HG03565 (cell line): ENCODE data around the gene KDM1A.
"Not testable (repeated sequence)": the region's sequence is repeated elsewhere in the genome, so short reads cannot be mapped to it uniquely, and the experiment has no call there.

Source experiments
- ATAC-seq: cut with Tn5 transposase; IDR thresholded peaks from one replicate; pipeline ENCODE4 v1.9.1; 2021; ENCODE audit warnings: mild to moderate bottlenecking, moderate library complexity; ENCODE audit not compliant: unreplicated experiment

The KDM1A gene

GRCh38 chr1:23019094-23019862 is at the start of gene KDM1A:
KDM1A (plus strand) TSS chr1:23019468; CDS start chr1:23019597, 129 bp downstream.
- ATAC-seq, result peak; percentile 88

GRCh38 chr1:22970096-22970495 is 49.2 kb upstream of the KDM1A start:
- ATAC-seq, result no peak

DNA sequence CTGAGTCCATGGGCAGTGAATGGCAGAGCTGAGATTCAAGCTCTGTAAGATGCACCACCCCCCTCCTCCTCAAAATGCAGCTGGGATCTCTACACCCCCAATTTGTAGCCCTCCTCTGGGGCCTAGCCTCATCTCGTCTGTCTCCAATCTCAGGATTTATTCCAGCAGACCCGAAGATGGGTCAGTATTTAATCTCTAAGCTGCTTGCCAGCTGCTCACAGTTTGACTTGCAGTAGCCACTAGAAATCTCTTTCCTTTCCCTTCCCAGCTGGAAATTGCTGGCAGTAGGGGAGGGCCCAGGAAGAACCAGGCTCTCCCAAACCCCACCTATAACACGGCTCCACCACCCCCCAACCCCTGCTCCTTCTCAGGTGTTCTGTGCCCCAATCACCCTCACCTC is 48.1 kb upstream of the KDM1A start:
- no peak for ATAC-seq

DNA sequence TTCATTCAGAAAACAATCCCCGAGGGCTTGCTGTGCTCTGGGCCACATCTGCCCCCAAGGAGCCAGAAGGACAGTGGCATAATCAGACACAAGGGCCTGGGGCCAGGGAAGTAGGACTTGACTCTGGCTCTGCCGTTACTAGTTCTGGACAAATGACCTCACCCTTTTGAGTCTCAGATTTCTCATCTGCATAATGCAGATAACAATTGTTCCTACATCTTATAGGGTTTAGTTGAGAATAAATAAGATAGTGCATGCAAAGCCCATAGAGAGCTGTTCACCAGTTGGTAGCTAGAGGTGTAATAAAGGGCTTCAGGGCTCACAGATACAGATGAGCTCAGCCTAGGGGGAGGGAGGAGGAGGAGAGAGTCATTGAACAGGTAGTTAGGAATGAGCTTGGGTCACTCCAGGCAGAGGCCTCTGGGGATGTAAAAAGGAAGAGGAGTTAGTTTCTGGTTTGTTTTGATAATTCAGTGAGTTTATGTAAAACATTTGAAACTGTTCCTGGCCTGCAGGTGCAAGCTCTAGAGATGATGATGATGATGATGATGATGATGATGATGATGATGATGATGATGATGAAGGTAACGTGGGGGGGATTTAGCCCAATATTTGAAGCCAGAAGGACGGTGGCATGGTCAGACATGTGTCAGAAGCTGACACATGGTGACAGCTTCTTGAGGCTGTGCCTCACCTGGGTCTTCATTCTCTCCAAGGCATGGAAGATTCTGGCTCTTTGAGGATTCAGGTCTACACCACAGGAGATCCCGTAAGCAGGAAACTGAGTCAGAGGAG is 47.5 kb upstream of the KDM1A start:
- ATAC-seq, result no peak

DNA sequence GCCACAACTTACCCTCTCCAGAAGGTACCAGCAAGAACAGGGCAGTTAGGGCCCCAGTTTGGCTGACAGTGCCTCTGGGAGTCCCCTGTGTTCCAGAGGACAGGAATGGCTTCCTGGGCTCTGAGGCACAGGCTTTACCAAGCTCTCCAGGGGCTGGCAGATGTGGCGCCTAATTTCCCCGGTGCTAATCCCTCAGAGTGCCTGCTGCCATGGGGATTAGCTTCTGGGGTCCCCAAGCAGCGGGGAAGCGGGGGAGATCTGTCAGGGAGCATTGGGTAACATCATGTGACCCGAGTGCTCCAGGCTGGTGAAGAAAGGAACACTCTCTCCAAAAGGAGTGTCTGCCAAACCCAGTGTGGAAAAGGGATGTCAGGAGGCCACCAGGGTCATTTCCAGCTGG is 46.5 kb upstream of the KDM1A start, which contains the start of gene LACTBL1:
TSS of gene LACTBL1 (minus strand) at position 107 of the 400 bp plus-strand sequence. CDS start 550 bp downstream, outside the sequence.
- no peak for ATAC-seq

- ATAC-seq, result no peak
Observed at GRCh38 chr1:22975694-22976093, 43.6 kb upstream of the KDM1A start.

DNA sequence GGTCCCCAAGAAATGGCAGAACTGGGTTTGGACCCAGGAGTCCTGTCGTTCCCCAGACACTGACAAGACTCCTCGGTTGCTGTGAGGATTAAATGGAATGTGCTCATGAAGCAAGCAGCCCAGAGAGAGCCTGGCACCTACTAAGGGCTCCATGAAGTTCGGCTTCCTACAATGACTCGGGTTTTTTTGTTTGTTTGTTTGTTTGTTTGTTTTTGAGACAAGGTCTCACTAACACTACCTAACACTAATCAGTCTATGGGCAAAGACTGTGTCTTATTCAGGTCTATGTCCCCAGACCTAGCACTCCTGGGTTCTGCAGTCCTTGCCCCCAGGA is 43.2 kb upstream of the KDM1A start:
- ATAC-seq, result no peak

- ATAC-seq, result no peak
Observed at GRCh38 chr1:22976461-22977243, 42.6 kb upstream of the KDM1A start.

DNA sequence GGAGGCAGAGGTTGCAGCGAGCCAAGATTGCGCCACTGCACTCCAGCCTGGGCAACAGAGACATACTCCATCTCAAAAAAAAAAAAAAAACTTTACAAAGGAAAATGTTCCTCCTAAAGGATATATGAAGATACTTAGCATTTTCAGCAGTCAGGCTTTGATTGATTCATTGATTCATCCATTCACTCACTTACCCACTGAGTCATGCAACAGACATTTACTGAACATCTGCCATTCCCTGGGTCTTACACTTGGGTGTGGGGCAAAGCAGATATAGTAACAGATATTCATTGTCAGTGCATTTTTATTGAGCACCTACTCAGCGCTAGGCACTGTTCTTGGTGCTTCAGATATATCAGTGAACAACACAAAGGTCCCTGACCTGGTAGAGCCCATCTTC is 41.0 kb upstream of the KDM1A start:
- no peak for ATAC-seq

- not testable (repeated sequence) for ATAC-seq
Observed at GRCh38 chr1:22980471-22980790, 38.8 kb upstream of the KDM1A start.

DNA sequence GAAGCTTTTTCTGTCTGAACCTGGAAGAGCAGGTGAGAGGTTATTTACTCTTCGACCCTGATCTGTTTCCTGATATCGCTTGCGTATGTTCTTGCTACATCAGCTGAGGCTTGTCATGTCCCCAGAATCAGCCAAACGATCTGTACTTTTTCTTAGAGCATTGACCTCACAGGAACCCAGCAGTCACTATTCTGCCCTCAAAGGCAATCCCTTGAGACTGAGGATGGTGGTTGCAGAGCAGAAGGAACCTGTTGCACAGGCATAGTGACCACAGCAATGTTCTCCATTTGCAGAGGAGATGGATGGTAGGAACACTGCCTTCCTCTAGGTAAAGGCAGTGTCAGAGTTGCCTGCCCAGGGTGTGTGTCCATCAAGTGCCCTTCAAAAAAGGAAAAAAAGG is 35.3 kb upstream of the KDM1A start:
- ATAC-seq, result no peak

DNA sequence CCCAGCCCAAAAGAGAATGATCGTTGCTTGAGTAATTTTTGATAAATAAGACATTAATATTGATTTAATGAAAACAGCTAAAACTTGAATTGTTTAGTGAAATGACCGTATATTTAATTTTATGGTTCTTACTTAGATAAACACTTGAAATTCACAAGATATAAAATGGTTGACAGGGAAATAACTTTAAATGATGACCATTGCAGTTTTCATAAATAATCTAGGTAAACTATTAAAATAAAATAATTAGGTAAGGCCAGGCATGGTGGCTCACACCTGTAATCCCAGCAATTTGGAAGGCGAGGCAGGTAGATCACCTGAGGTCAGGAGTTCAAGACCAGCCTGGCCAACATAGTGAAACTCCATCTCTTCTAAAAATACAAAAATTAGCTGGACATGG is 26.9 kb upstream of the KDM1A start:
- not testable (repeated sequence) for ATAC-seq

GRCh38 chr1:22993220-22993795 is 26.0 kb upstream of the KDM1A start:
- not testable (repeated sequence) for ATAC-seq

GRCh38 chr1:22995774-22996173 is 23.5 kb upstream of the KDM1A start:
- ATAC-seq, result no peak

- ATAC-seq, result not testable (repeated sequence)
Observed at GRCh38 chr1:22997528-22997927, 21.7 kb upstream of the KDM1A start.

DNA sequence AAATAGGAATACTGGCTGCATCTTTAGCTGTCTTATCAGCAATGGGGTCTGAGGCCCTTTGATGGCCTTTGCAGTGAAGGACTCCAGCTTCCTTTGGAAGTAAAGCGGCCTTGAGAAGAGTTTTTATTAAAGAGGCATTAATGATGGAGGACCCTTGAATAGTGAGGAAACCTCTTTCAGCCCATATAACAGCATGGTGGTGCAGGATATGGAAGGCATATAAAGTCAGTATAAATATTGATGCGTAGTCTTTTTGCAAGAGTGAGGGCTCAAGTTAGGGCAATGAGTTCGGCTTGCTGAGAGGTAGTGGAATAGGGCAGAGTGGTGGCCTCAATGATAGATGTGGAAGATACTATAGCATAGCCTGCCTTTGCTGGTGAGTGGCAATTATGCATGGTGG is 19.1 kb upstream of the KDM1A start:
- ATAC-seq, result not testable (repeated sequence)

GRCh38 chr1:23002218-23002617 is 17.1 kb upstream of the KDM1A start:
- not testable (repeated sequence) for ATAC-seq

- no peak for ATAC-seq
Observed at GRCh38 chr1:23004112-23004511, 15.2 kb upstream of the KDM1A start.

DNA sequence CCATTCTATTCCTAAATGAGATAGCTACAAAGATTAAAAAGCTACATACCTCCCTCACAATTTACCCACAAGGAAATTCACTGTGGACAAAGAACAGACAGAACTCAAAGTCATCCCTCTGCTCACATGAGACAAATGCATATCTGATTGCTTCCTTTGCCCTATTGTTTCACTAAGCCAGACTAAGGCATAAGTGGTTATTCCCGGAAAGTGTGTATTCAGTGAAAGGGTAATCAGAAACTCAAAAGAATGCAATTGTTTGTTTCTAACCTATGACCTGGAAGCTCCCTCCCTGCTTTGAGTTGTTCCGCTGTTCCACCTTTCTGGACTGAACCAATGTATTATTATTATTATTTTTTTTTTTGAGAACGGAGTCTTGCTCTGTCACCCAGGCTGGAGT is 14.5 kb upstream of the KDM1A start:
- not testable (repeated sequence) for ATAC-seq

DNA sequence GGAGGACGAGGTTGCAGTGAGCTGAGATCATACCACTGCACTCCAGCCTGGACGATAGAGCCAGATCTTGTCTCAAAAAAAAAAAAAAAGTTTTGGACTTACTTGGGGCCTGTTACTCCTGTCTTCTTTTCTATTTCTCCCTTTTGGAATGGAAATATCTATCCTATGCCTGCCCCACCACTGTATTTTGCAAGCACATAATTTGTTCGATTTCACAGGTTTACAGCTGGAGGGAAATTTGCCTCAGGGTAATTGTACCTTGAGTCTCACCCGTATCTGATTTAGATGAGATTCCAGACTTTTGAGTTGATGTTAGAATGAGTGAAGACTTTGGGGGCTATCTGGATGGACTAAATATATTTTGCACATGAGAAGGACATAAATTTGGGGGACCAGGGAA is 12.2 kb upstream of the KDM1A start:
- ATAC-seq, result no peak

DNA sequence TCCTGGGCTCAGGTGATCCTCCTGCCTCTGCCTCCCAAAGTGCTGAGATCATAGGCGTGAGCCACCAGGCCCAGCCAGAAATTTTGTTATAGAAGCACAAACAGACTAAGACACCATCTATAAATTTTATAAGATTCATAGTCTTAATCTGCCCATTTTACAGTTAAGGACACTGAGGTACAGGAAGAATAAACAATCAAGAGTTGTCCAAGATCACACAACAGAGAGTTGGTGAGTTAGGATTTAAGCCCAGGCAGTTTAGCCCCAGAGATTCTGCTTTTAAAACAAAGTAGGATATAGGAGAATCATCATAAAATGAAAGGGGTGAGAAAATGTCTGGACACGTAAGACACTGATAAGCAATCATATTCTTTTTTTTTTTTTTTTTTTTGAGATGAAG is 10.4 kb upstream of the KDM1A start:
- no peak for ATAC-seq
